SH-SY5Y (cell line): ENCODE measurements around the gene SIRPA.

Experiments used
- GATA2 ChIP-seq: IDR thresholded peaks from 2 replicates; pipeline ENCODE4 v1.6.1; 2011; ENCODE audit warnings: mild to moderate bottlenecking, low read depth, low read length
- GATA3 ChIP-seq: IDR thresholded peaks from 2 replicates; pipeline ENCODE4 v1.6.1; 2011; ENCODE audit warnings: low read depth, mild to moderate bottlenecking, low read length, moderate library complexity

SIRPA gene

DNA sequence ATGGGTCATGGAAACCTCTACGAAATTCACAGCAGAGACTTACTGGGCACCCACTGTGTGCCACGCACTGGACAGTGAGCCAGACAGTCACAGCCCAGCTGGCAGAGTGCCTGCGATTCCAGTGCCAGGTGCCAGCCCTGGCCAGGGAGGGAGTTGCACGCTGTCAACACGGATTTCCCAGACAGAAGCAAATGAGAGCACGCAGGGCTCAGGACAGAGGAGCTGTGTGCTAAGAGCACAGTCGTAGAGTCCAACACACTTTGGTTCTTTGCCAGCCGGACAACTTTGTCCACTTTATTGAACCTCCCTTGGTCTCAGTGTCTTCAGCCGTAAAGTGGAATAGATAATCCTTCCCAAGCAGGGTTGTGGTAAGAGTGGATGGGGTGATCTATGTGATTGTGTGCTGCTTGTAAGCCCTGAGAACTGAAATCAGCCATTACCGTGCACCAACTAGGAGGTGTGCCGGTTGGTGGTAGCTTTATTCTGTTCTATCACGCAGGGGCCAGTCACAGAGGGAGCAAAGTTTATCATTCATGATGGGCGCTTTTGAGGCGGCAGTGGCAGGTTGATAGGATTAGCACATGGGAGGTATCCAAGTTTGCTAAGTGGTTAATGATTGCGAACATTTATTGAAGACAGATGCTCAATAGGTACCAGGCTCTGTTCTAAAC, 40.6 kb downstream of the SIRPA start:
- no peak; the same call in none of the 2 replicates for TF ChIP-seq GATA2
- TF ChIP-seq GATA3: no peak

DNA sequence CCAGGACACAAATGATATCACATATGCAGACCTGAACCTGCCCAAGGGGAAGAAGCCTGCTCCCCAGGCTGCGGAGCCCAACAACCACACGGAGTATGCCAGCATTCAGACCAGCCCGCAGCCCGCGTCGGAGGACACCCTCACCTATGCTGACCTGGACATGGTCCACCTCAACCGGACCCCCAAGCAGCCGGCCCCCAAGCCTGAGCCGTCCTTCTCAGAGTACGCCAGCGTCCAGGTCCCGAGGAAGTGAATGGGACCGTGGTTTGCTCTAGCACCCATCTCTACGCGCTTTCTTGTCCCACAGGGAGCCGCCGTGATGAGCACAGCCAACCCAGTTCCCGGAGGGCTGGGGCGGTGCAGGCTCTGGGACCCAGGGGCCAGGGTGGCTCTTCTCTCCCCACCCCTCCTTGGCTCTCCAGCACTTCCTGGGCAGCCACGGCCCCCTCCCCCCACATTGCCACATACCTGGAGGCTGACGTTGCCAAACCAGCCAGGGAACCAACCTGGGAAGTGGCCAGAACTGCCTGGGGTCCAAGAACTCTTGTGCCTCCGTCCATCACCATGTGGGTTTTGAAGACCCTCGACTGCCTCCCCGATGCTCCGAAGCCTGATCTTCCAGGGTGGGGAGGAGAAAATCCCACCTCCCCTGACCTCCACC, 42.2 kb downstream of the SIRPA start:
- no peak for TF ChIP-seq GATA2
- TF ChIP-seq GATA3: no peak

DNA sequence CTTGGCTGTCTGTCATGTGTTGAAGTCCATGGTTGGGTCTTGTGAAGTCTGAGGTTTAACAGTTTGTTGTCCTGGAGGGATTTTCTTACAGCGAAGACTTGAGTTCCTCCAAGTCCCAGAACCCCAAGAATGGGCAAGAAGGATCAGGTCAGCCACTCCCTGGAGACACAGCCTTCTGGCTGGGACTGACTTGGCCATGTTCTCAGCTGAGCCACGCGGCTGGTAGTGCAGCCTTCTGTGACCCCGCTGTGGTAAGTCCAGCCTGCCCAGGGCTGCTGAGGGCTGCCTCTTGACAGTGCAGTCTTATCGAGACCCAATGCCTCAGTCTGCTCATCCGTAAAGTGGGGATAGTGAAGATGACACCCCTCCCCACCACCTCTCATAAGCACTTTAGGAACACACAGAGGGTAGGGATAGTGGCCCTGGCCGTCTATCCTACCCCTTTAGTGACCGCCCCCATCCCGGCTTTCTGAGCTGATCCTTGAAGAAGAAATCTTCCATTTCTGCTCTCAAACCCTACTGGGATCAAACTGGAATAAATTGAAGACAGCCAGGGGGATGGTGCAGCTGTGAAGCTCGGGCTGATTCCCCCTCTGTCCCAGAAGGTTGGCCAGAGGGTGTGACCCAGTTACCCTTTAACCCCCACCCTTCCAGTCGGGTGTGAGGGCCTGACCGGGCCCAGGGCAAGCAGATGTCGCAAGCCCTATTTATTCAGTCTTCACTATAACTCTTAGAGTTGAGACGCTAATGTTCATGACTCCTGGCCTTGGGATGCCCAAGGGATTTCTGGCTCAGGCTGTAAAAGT, 43.5 kb downstream of the SIRPA start:
- TF ChIP-seq GATA2: no peak

GRCh38 chr20:1939270-1939595, 44.0 kb downstream of the SIRPA start:
- no peak for TF ChIP-seq GATA3
- TF ChIP-seq GATA2: no peak

GRCh38 chr20:1940581-1940980, 45.4 kb downstream of the SIRPA start:
- no peak for TF ChIP-seq GATA2
- no peak for TF ChIP-seq GATA3

DNA sequence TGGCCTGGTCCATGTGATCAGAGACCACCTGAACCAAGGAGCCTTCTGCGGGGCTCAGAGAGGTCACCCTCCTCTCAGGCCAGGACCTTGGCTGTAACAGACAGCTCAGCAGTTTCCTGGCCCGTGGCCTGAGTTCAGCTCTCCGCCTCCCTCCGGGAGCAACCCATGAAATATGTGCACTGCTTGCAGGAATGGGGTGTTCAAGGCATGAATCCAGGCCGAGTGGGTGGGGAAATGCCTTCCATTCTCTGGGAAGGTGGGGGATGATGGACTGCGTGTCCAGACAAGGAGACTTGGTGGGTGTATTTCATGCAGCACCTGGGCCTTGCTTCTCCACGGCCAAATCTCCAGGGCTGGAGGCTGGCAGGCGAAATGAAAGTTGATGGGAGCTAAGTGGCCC, 46.0 kb downstream of the SIRPA start:
- TF ChIP-seq GATA2 (no peak), GATA3 (no peak)

DNA sequence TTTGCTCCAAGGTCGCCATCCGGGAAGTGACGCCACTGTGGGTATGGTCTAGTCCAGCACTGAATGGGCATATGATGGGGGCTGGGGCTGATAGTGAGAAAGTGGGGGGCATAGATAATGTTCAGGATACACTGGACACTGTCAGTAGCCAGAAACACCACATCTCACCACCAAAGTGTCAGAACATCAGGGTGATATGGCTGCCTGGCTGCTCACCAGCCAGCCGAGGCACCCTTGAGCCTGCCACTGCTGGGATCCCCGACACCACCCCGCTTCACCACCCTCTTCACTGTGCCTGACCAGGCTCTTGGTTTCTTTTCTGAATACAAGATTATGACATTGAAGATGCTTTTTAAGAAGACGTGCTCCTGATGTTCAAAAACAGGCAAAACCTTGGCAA, 46.9 kb downstream of the SIRPA start:
- TF ChIP-seq GATA2: no peak
- TF ChIP-seq GATA3: no peak

GRCh38 chr20:1942486-1943274, 47.5 kb downstream of the SIRPA start:
- TF ChIP-seq GATA3 (no peak), GATA2 (no peak)

DNA sequence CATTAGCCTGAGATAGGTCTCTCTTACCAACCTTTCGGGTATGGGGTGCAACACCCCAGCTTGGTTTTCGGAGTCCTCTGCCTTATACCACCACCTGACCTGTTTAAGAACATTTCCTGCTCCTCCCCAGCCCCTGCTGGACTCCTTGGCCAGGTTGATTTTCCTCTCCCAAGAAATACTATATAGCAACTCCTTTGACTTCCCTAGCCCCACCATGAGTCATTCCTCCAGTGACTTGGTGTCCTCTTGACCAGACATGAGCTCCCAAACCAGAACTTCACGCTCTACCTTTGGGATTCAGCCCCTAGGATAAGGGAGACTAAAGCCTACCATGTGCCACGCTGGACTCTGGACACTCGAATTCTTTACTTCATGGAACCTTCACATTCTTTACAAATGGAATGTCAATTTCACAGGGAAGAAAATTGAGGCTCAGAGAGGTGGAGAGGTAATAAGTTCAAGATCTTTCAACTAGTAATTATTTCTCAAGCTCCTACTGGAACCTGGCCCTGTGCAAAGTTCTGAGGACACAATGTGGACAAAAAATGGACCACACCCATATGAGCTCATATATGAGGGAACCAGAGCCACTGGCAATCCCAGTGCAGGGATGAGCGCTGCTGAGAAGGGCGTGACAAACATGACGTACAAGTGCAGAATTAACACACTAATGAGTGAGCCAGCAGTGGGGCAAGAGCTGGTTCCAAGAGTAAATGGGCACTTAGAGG, 48.2 kb downstream of the SIRPA start:
- TF ChIP-seq GATA2 (no peak), GATA3 (no peak)

DNA sequence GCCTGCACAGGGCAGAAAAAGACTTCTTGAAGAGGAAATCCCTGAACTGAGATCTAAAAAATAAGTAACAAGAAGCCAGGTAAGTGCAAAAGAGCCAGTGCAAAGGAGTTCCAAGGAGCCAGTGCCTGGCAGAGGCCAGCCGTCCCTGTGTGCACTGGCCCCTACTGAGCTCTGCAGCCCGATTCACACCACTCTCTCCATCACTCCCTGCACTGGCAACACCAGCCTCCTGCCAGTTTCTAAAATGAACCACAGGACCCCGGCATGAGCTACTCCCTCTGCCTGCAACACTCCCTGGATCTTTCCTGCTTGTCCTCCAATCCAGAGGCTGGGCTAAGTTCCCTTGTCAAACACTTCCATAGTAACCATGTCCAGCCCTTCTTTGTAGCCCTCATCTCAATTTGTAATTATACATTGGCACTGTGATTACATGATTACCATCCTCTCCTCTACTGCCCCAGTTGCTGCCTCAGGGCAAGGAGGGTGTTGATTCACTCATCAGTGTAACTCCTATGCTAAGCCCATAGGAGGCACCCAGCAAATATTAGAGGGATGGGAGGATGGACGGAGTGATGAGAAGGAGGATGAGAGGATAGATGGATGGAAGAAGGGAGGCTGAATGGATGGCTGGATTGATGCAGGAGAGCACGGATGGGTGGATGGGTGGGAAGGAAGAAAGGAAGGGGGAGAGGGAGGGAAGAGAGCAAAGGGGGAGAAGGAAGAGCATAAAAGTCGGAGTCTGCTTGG, 49.3 kb downstream of the SIRPA start:
- TF ChIP-seq GATA3 (no peak), GATA2 (no peak)

DNA sequence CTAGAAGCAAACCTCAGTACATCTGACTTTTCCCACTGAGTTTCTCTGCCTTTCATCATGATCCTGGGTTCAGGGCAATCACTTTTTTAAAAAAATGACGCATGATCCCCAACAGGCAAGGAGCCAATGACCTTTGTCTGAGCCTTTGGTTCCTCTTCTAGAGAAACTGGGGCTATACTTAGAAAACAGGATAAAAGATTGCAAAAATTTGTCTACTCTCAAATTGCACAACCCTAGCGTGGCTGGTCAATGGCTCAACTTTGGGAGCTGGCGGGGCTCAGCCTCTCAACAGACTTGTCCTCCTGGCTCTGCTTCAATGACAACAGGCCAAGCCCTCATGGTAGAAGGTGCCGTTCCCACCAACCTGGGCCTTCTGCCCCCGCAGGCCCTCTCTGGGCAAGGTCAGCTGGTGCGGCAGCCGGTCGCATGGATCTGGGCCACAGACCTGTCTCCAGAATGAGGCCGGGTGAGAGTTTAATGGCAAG, 50.0 kb downstream of the SIRPA start:
- TF ChIP-seq GATA3: no peak
- no peak for TF ChIP-seq GATA2

- no peak for TF ChIP-seq GATA3
- TF ChIP-seq GATA2: no peak
Measured at GRCh38 chr20:1945660-1946059, 50.5 kb downstream of the SIRPA start.

- no peak for TF ChIP-seq GATA3
- TF ChIP-seq GATA2: no peak
Measured at GRCh38 chr20:1946442-1946761, 51.2 kb downstream of the SIRPA start.
